GM10266 (cell line): ENCODE results near the gene SLC9A9.

Experiments used
- DNase-seq: peaks from one replicate; pipeline ENCODE4 v3.0.0; 2012; ENCODE audit errors: extremely low spot score
- TF ChIP-seq, protein P1 (sequence below): IDR thresholded peaks from 2 replicates; pipeline ENCODE4 v1.5.1; 2012; ENCODE audit warnings: mild to moderate bottlenecking, low read depth; ENCODE audit not compliant: control insufficient read depth, insufficient read depth; ENCODE audit errors: missing control alignments

The SLC9A9 gene

DNA sequence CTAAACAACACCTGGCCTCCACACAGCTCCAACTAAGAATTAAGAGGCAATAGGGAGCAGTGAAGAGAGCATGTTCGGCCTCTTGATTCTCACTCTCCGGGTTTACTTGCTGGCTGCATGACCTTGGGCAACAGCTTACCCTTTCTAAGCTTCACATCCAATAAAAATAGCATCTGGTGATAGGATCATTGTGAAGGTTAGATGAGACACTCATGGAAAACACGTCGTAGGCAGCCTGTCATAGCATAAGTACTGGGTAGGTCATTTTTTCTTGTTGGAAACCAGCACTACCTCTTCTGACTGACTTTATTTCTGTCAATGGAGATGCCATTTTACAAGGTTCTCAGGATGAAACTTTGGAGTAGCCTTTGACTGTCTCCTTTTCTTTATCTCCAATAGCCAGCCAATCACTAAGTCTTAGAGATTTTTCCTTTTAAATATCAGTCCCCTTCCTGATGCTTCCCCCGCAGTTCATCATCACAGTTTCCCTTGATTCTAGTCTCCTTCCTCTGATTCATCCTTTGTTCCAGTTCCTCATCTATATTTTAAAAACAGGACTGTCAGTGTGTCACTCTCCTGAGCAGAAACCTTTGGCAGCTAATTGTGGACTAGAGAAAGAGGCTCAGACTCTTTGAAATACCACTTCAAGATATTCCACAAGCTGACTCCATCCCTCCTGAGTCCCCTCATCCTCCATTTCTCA lies 271.5 kb downstream of the SLC9A9 start:
- no peak for DNase-seq
- TF ChIP-seq, protein P1, sequence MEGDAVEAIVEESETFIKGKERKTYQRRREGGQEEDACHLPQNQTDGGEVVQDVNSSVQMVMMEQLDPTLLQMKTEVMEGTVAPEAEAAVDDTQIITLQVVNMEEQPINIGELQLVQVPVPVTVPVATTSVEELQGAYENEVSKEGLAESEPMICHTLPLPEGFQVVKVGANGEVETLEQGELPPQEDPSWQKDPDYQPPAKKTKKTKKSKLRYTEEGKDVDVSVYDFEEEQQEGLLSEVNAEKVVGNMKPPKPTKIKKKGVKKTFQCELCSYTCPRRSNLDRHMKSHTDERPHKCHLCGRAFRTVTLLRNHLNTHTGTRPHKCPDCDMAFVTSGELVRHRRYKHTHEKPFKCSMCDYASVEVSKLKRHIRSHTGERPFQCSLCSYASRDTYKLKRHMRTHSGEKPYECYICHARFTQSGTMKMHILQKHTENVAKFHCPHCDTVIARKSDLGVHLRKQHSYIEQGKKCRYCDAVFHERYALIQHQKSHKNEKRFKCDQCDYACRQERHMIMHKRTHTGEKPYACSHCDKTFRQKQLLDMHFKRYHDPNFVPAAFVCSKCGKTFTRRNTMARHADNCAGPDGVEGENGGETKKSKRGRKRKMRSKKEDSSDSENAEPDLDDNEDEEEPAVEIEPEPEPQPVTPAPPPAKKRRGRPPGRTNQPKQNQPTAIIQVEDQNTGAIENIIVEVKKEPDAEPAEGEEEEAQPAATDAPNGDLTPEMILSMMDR, result no peak

DNA sequence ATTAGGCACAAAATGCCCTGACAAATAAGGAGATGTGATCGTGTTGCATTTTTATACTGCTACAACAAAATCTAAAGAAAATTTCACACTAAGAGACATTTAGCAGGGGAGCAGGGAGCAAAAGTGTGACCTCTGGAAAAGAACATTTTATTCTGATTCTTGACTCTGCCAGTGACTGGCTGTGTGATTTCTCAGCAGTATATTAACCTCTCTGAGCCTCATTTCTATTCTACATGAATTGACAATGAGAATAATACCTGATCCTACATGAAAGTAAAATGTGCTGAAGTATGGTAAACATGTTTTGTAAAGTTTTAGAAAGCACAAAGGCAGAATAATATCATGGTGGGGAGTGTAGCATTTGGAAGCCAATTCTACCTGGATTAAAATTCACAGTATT lies 273.3 kb downstream of the SLC9A9 start:
- DNase-seq, result no peak
- TF ChIP-seq, protein P1, result no peak

DNA sequence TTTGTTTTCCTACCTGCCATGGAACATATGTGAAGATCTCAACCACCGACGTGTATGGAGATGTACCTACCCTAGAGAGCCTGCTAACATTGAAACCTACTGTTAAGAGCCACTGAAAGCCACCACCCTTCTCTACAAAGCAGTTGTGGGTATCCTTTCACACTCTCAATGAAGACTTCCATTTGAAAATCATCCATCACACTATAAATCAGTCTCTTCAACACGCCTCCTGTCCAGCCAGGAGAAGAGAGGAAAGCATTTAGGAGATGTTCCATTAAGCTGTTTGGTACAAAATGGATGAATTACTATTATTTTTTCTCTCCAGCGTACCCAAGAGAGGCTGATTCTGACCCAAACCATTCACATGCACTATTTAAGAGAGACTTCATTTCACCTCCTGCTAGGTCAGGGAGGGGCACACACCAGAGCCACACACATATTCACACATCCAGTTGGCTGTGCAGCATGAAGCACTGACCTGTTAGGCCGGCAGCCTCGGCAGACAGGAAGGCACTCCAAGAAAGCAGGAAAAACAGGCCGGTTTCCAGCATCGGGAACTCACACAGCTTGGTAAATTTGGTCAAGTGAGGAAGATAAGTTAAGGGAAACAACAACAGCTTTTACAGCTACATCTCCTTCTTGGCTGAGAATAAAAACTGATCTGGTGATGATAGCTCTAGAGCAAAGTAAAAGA lies 274.5 kb downstream of the SLC9A9 start:
- DNase-seq, result no peak
- TF ChIP-seq, protein P1, result no peak

DNA sequence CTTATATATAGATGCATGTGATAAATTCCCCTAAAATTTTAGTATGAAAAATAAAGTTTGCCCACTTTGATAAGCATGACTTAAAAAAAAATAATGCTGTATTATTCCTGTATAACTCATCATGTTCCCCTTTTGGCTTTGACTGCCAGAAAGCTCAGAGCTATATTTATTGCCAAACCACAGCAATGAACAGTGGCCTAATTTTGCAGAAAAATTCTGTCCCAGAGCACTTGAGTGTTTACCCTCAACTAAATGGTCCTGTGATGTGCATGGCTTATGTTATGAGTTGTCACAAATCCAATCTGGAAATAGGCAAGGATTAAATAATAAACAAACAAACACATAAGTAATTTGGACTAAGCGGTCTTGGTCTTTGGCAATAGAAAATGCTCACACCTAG lies 276.7 kb downstream of the SLC9A9 start:
- DNase-seq, result no peak
- TF ChIP-seq, protein P1, result no peak

DNA sequence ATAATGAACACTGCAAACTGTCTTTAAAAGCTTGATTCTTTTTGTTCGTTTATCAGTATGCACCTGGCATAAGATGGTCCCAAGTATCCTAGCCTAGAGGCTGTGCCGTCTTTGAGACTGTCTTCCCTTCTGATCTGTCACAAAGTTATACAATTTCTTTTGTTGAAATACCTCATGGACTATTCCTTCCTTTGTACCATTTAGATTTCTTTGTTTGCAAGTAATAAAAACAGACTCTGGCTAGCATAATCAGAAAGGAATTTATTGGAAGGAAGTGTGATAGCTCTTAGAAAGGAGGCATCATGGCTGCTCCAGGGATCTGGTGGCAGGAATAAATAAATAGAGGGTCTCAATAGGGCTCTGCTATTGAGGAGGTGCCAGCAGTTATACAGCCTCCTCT lies 280.4 kb downstream of the SLC9A9 start:
- TF ChIP-seq, protein P1, result no peak
- no peak for DNase-seq

DNA sequence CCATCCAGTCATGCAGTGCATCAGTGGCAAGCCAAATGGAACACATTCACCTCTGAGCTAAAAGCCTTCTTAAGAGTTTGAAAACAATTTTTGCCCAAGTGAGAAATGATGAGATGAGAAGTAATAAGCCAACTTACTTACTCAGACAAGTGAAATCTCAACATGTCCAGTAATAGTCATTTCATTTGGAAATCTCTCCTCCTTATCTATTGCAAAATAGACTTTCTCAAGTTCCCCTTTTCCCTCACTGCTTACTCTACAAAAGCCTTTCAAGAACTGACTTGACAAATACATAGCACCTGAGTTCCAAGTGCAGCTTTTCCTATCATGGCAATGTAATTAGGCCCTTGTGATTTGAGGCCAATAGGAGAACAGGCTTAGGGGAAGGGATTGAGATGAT lies 282.3 kb downstream of the SLC9A9 start:
- TF ChIP-seq, protein P1, result no peak
- DNase-seq, result no peak

DNA sequence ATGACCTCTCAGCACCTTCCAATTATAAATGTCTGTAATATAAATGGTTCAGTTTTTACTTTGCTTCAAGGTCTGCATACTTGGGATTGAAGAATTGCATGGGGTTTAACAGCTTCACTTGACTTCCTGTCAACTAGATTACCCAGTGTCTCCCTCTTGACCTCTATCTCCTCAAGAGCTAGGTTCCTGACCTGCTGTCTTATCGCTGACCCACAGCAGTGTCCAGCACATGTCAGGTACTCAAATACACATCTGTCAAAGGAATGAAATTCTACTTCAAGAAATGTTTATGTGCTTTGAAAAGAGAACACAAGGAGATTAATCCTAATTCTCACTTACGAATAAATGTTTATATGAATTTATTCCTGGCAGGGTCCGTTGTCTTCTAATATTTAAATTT lies 284.5 kb downstream of the SLC9A9 start:
- TF ChIP-seq, protein P1, result no peak
- no peak for DNase-seq
